Measurements from ENCODE around the gene GOLGA8O.
"Not testable (repeated sequence)": the region's sequence is repeated elsewhere in the genome, so short reads cannot be mapped to it uniquely, and the experiment has no call there.

Gene GOLGA8O, protein sequence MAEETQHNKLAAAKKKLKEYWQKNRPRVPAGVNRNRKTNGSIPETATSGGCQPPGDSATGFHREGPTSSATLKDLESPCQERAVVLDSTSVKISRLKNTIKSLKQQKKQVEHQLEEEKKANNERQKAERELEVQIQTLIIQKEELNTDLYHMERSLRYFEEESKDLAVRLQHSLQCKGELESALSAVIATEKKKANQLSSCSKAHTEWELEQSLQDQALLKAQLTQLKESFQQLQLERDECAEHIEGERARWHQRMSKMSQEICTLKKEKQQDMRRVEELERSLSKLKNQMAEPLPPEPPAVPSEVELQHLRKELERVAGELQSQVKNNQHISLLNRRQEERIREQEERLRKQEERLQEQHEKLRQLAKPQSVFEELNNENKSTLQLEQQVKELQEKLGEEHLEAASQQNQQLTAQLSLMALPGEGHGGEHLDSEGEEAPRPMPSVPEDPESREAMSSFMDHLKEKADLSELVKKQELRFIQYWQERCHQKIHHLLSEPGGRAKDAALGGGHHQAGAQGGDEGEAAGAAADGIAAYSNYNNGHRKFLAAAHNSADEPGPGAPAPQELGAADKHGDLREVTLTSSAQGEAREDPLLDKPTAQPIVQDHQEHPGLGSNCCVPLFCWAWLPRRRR

DNA sequence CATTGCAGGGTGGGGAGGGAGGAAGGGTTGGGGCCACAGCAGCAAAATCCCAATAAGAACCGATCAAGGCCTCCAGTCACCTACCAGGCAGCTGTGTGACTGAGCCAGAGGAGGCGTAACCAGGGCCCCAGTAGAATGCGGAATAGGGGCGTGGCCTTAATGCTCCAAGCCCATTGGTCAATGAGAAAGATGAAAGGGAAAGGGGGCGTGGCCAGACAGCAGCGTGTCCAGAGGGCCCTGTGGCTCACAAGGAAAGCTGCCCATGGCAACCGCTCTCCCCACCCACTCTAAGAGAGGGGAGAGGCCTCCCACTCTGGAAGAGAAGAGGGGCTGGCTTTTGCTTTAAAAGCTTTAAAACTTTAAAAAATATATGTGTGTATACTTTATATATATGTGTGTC, at the start of gene GOLGA8O:
Gene GOLGA8O (minus strand): TSS at position 101 of the 400 bp plus-strand sequence. CDS start 98 bp downstream, at position 3.
- not testable (repeated sequence) for FAIRE-seq; DNase-seq (ENCODE audit: low spot score)

GRCh38 chr15:32504152-32504811, 48.8 kb upstream of the GOLGA8O start:
- not testable (repeated sequence) for FAIRE-seq

GRCh38 chr15:32502946-32503345, 47.5 kb upstream of the GOLGA8O start:
- FAIRE-seq; DNase-seq (ENCODE audit: low spot score): not testable (repeated sequence)

More at GRCh38 chr15:32504152-32504811, 48.8 kb upstream of the GOLGA8O start:
- not testable (repeated sequence) for DNase-seq (ENCODE audit: low spot score)

- not testable (repeated sequence) for FAIRE-seq
These were observed 37.3 kb upstream of the GOLGA8O start for GRCh38 chr15:32492768-32493167.

GRCh38 chr15:32486474-32486873, 31.0 kb upstream of the GOLGA8O start:
- not testable (repeated sequence) for FAIRE-seq; DNase-seq (ENCODE audit: low spot score)

More at GRCh38 chr15:32492768-32493167, 37.3 kb upstream of the GOLGA8O start:
- not testable (repeated sequence) for DNase-seq (ENCODE audit: low spot score)

DNA sequence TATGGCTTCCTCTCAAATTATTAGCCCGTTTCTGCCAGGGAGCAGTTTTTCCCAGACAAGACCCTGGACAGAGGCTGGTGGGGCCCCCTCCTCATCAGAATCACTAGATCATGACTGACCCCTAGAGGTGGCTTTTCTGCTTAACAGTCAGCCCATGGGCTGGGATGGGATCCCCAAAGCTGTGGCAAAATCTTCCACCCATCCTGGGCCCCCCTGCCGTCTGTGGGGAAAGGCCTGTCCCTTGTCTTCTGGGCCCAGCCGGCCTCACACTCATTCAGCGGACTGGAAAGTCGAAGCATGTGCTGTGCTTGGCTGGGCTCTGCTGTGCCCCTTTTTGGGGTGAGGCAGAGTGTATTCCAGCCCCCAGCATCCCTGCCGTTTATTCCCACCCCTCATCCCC, 27.9 kb upstream of the GOLGA8O start:
- not testable (repeated sequence) for DNase-seq (ENCODE audit: low spot score); FAIRE-seq

DNA sequence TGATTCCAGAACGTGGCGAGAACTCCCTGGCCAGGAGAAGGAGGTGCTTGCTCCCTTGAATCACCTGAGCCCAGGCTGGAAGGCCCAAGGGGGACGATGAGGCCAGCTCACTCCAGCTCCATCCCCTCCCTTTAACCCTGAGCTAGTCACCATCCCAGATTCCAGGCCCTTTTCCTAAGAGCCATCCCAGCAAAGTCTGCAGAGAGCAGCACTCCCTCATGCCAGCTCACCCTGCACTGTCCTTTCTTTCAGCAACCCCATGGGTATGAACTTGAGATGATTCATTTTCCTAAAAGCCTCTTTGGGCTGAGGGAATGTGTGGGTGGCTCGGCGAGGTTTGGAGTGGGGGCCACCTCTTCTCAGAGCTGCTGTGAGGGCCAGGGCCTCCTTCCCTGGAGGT, 26.2 kb upstream of the GOLGA8O start:
- not testable (repeated sequence) for DNase-seq (ENCODE audit: low spot score); FAIRE-seq

DNA sequence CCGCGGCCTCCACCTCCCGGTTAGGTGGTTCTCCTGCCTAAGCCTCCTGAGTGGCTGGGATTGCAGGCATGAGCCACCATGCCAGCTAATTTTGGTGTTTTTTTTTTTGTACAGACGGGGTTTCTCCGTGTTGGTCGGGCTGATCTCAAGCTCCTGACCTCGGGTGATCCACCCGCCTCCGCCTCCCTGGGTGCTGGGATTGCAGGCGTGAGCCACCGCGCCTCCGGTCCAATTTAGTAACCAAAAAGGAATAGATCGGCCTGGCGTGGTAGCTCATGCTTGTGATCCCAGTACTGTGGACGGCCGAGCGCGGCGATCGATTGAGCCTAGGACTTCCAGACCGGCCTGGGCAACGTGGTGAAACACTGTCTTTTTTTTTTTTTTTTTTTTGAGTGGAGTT, 12.6 kb upstream of the GOLGA8O start:
- DNase-seq (ENCODE audit: low spot score); FAIRE-seq: not testable (repeated sequence)

GRCh38 chr15:32440445-32440977, 14.9 kb downstream of the GOLGA8O start:
- not testable (repeated sequence) for FAIRE-seq; DNase-seq (ENCODE audit: low spot score)

DNA sequence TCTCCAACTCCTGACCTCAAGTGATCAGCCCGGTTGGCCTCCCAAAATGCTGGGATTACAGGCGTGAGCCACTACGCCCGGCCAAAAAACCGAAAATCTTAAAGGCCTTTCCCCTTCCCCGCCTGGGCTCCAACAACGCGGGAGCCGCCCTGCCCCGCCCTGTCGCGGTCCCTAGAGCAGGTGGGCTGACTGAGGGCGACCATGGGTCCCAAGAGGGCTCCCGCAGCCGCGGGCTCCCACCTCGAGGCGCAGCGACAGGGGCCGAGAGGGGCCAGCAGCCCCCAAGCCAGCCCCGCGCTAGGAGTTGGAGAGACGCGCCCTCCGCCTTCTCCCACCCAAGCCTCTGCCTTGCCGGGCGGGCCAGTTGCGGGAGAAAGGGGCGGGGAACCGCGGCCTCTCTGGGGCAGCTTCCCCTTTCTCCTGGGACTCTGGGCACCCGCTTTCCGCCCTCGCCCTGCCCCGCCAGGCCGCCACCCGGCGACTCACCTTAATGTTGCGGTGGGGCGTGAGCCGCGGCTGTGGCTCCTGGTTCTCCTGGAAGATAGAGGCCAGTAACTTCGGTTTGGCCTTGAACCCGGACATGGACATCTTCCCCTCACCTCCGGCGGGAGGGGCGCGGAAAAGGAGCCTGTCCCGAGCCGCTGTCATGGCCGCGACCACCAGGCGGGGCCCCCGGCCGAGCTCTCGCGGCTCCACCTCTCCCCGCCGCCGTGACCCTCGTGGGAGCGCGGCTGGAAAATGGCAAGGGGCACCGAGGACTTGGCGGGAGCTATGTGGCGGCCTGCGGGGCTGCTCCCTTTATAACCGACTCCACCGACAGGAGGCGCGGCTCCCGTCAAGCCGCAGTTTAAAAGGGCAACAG, 21.1 kb downstream of the GOLGA8O start:
- DNase-seq (ENCODE audit: low spot score); FAIRE-seq: not testable (repeated sequence)

DNA sequence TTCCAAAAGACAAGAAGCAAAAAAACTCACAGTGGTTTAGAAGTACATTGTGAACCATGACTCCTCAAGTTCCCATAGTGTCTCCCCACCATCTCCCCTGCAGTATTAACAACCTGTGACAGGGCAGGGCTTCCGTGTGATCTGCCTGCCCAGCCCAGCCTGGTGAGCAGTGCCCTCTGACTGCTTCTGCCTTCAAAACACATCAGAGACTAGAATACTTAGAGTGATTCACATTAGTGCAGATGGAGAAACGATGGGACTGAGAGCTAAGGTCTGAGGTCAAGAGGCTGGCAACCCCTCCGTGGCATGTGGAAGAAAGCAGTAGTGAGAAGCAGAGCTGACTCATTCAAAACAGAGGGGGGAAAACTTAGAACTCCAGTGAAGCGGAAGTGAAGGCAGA, 27.8 kb downstream of the GOLGA8O start:
- not testable (repeated sequence) for DNase-seq (ENCODE audit: low spot score); FAIRE-seq

DNA sequence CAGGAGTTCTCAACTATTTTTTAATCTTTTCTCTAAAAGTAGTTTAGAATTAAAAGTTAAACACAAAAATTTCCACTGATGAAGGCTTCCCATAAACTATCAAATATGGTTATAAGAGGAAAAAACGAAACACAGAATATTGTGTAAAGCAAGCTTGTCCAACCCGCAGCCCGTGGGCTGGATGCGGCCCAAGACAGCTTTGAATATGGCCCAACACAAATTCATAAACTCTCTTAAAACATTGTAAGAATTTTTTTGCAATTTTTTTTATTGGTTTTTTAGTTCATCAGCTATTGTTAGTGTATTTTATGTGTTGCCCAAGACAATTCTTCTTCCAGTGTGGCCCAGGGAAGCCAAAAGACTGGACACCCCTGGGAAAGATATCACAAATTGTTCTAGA, 28.9 kb downstream of the GOLGA8O start:
- FAIRE-seq; DNase-seq (ENCODE audit: low spot score): not testable (repeated sequence)

DNA sequence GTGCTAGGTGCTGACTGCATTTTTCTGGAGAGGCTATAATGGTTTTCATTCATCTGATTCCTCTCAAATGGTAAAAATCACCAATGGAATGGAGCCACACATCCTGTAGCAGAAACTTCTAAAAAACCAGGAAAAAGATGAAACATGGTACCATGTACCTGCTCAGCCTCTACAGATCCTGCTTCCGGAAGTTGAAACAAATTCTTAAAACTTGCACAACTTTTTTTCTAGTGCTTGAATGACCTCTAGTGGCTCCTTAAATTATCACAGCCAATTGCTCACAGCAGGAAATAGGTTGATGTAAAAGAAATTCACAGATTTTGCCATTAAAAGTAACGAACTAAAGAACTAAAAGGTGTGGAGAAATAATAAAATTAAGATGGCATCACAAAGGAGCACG, 47.5 kb downstream of the GOLGA8O start:
- FAIRE-seq; DNase-seq (ENCODE audit: low spot score): not testable (repeated sequence)

DNA sequence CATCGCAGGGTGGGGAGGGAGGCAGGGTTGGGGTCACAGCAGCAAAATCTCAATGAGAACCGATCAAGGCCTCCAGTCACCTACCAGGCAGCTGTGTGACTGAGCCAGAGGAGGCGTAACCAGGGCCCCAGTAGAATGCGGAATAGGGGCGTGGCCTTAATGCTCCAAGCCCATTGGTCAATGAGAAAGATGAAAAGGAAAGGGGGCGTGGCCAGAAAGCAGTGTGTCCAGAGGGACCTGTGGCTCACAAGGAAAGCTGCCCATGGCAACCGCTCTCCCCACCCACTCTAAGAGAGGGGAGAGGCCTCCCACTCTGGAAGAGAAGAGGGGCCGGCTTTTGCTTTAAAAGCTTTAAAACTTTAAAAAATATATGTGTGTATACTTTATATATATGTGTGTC, 52.2 kb downstream of the GOLGA8O start, which contains the start of gene GOLGA8K:
Gene GOLGA8K (minus strand): TSS at position 101 of the 400 bp plus-strand sequence. CDS start 98 bp downstream, at position 3.
- not testable (repeated sequence) for FAIRE-seq; DNase-seq (ENCODE audit: low spot score)

GRCh38 chr15:32396522-32396921, 58.9 kb downstream of the GOLGA8O start:
- DNase-seq (ENCODE audit: low spot score); FAIRE-seq: not testable (repeated sequence)

Data from urothelium cell line (cell line).